Stromal cell of bone marrow (primary cell): Measurements from ENCODE around the gene ZNF391.
"Not testable (repeated sequence)": the region's sequence is repeated elsewhere in the genome, so short reads cannot be mapped to it uniquely, and the experiment has no call there.

ENCODE experiments used
- DNase-seq: peaks from one replicate; pipeline ENCODE4 v3.0.0-alpha.2; 2012; ENCODE audit warnings: low read depth

The ZNF391 gene

GRCh38 chr6:27388293-27389197 lies at the start of gene ZNF391:
Gene ZNF391, plus strand, starts transcription at chr6:27388759. Its CDS starts 11,612 bp downstream, at chr6:27400371.
- DNase-seq, result peak; percentile 66

DNA sequence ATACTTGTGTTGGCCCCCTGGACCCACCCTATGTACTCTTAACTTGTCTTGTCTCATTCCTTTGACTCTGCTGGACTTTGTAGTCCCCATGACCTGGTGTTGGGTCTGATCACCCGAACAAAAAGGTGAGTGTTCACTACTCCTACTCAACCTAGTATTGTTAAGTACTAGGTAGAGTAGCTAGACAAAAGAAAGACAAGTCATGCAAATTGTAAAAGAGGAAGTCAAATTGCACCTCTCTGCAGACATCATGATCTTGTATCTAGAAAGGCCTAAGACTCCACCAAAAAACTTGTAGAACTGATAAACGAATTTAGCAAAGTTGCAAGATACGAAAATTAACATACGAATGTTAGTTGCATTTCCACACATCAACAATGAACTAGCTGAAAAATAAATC lies 35.7 kb upstream of the ZNF391 start:
- no peak for DNase-seq

DNA sequence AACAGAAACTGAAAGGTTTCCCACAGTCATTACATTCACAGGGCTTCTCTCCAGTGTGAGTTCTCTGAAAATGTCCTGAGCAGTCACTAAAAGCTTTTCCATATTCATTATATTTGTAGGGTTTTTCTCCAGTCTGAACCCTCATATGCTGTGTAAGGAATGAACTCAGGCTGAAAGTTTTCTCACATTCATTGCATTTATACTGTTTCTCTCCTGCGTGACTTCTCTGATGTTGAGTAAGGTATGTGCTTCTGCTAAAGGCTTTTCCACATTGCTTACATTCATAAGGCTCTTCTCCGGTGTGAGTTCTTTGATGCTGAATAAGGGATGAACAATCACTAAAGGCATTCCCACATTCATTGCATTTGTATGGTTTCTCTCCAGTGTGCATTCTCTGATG lies 29.8 kb upstream of the ZNF391 start:
- DNase-seq, result no peak

GRCh38 chr6:27359231-27359630 lies 29.3 kb upstream of the ZNF391 start:
- no peak for DNase-seq

DNA sequence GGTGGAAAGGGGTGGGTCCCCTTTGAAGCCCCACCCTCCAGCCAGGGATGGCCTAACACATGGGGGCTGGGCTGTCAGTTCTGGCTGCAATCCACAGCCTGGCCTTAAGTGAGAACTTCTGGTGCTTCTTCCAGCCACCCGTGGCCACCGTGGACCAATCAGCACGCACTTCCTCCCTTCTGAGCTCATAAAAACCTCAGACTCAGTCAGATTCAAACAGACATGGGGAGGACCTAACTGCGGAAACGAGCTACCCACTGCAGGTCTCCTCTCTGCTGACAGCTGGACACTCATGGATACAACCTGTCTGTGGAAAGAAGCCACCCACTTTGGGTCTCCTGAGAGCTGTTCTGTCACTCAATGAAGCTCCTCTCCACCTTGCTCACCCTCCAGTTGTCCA lies 20.4 kb upstream of the ZNF391 start:
- no peak for DNase-seq

DNA sequence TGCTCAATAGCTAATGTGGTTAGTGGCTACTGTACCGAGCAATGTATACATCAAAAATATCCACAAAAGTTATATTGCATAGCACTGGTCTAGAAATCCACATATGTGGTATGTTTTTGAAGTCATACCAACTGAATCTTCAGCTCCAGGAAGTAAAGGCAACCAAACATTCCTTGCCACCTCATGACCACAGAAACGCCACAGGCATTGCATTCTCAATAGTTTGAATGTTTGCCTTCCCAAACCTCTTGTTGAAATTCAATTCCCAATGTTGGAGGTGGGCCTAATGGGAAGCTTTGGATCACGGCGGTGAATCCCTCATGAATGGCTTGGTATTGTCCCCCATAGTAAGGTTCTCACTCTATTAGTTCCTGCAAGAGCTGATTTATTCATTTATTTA lies 18.2 kb upstream of the ZNF391 start:
- DNase-seq, result no peak

- peak; percentile 30 for DNase-seq
Observed at GRCh38 chr6:27374824-27375612, 13.5 kb upstream of the ZNF391 start.

- DNase-seq, result no peak
Observed at GRCh38 chr6:27375613-27376079, 12.9 kb upstream of the ZNF391 start.

DNA sequence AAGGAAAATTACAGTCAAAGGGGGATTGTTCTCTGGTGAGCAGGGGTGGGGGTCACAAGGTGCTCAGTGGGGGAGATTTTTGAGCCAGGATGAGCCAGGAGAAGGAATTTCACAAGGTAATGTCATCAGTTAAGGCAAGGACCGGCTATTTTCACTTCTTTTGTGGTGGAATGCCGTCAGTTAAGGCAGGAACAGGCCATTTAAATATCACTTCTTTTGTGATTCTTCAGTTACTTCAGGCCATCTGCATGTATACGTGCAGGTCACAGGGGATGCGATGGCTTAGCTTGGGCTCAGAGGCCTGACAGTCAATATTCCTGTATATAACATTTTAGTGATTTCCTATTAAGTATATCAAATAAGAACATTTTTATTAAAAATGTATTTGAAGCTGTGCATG lies 10.2 kb upstream of the ZNF391 start:
- not testable (repeated sequence) for DNase-seq

- not testable (repeated sequence) for DNase-seq
Observed at GRCh38 chr6:27381001-27381400, 7.6 kb upstream of the ZNF391 start.

GRCh38 chr6:27383011-27383410 lies 5.5 kb upstream of the ZNF391 start:
- DNase-seq, result no peak

GRCh38 chr6:27383481-27383880 lies 5.1 kb upstream of the ZNF391 start:
- no peak for DNase-seq

DNA sequence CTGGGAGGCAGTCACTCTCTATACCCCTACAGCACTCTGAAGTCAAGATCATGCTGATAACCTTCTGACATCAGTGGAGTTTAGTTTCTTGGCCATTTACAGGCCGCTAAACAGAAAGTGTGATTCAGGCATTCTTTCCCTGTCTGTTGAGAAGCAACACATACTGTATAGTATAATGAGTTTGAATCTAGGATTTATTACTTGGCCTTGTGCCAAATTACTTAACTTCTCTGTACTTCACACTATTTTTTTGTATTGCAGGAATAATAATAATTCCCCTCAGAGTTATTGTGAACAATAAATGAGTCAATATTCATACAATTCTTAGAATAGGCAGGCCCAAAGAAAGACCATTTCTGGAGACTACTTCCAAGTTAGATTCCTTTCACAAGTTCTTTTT lies 4.1 kb downstream of the ZNF391 start:
- DNase-seq, result no peak

- no peak for DNase-seq
Observed at GRCh38 chr6:27394073-27394472, 5.5 kb downstream of the ZNF391 start.

DNA sequence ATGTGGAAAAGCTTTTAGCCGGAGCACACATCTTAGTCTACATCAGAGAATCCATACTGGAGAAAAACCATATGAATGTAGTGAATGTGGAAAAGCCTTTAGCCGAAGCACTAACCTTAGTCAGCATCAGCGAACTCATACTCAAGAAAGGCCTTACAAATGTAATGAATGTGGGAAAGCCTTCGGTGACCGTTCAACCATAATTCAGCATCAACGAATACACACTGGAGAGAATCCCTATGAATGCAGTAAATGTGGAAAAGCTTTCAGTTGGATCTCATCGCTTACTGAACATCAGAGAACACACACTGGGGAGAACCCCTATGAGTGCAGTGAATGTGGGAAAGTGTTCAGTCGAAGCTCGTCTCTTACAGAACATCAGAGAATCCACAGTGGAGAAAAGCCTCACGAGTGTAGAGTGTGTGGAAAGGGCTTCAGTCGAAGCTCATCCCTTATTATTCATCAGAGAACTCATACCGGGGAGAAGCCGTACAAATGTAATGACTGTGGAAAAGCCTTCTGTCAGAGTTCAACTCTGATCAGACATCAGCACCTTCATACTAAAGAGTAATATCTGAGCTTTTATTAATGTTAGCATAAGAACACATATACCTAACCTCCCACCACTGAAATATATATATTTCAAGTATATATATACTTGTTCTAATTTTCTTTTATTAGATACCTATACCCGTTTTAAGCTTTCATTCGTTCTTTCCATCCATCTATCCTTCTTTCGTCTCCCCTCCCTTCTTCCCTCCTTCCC lies 12.5 kb downstream of the ZNF391 start:
- DNase-seq, result no peak

DNA sequence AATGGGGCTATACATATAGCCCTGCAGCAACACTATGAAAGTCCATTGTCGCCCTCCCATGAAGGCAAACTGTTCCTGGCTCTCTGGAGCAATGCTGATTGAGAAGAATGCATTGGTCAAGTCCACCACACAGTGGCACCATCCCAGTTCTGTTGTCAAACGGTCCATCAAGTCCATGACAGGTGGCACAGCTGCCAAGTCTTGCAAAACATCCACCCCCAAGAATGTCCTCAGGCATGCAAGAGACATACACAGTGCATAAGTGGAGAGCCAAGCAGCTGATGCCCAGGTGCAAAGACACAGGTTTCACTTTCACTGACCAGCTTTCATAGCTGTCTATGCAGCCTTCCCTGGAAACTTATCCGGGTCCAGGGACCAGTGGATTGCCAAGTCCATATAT lies 17.5 kb downstream of the ZNF391 start:
- no peak for DNase-seq

- no peak for DNase-seq
Observed at GRCh38 chr6:27407153-27407814, 18.7 kb downstream of the ZNF391 start.

- DNase-seq, result no peak
Observed at GRCh38 chr6:27414300-27414699, 25.7 kb downstream of the ZNF391 start.

- DNase-seq, result peak; percentile 4
Observed at GRCh38 chr6:27414996-27415395, 26.4 kb downstream of the ZNF391 start.

- no peak for DNase-seq
Observed at GRCh38 chr6:27415898-27416297, 27.3 kb downstream of the ZNF391 start.

GRCh38 chr6:27419363-27419762 lies 30.8 kb downstream of the ZNF391 start:
- no peak for DNase-seq
